Activated CD4-positive, CD25-positive, alpha-beta regulatory T cell (primary cell): Measurements from ENCODE around the gene KDELR3.
"Not testable (repeated sequence)": the region's sequence is repeated elsewhere in the genome, so short reads cannot be mapped to it uniquely, and the experiment has no call there.

ENCODE experiments used
- DNase-seq, 4 experiments: peaks; one replicate each; lab custom pipeline; 2025; lab: John Stamatoyannopoulos, UW

The KDELR3 gene

GRCh38 chr22:38456841-38457699, 10.8 kb upstream of the KDELR3 start:
- no peak for DNase-seq

- no peak for DNase-seq
These were observed 7.5 kb upstream of the KDELR3 start for GRCh38 chr22:38460426-38460840.

GRCh38 chr22:38461057-38461413, 6.9 kb upstream of the KDELR3 start:
- no peak for DNase-seq

- DNase-seq = no peak
These were observed 6.3 kb upstream of the KDELR3 start for GRCh38 chr22:38461414-38462081.

GRCh38 chr22:38462960-38463784, 4.7 kb upstream of the KDELR3 start:
- no peak for DNase-seq

GRCh38 chr22:38464992-38465672, 2.8 kb upstream of the KDELR3 start:
- no peak for DNase-seq

GRCh38 chr22:38465673-38466490, 2.0 kb upstream of the KDELR3 start:
- DNase-seq = no peak

- DNase-seq = no peak
These were observed 425 bp upstream of the KDELR3 start for GRCh38 chr22:38467438-38467903.

GRCh38 chr22:38468443-38469305, 778 bp downstream of the KDELR3 start:
- DNase-seq = no peak

GRCh38 chr22:38469306-38469781, 1.4 kb downstream of the KDELR3 start:
- DNase-seq = no peak

- not testable (repeated sequence) for DNase-seq
These were observed 2.3 kb downstream of the KDELR3 start for GRCh38 chr22:38470179-38470578.

GRCh38 chr22:38471237-38471636, 3.3 kb downstream of the KDELR3 start:
- no peak for DNase-seq

GRCh38 chr22:38474003-38474607, 6.2 kb downstream of the KDELR3 start:
- no peak for DNase-seq

GRCh38 chr22:38477585-38477984, 9.7 kb downstream of the KDELR3 start:
- DNase-seq = no peak

GRCh38 chr22:38479096-38479837, 11.4 kb downstream of the KDELR3 start:
- DNase-seq = no peak

- no peak for DNase-seq
These were observed 13.4 kb downstream of the KDELR3 start for GRCh38 chr22:38481162-38481870.

- DNase-seq = no peak
These were observed 14.0 kb downstream of the KDELR3 start for GRCh38 chr22:38481871-38482332.
